ENCODE data around the gene PAK6.

The PAK6 gene

DNA sequence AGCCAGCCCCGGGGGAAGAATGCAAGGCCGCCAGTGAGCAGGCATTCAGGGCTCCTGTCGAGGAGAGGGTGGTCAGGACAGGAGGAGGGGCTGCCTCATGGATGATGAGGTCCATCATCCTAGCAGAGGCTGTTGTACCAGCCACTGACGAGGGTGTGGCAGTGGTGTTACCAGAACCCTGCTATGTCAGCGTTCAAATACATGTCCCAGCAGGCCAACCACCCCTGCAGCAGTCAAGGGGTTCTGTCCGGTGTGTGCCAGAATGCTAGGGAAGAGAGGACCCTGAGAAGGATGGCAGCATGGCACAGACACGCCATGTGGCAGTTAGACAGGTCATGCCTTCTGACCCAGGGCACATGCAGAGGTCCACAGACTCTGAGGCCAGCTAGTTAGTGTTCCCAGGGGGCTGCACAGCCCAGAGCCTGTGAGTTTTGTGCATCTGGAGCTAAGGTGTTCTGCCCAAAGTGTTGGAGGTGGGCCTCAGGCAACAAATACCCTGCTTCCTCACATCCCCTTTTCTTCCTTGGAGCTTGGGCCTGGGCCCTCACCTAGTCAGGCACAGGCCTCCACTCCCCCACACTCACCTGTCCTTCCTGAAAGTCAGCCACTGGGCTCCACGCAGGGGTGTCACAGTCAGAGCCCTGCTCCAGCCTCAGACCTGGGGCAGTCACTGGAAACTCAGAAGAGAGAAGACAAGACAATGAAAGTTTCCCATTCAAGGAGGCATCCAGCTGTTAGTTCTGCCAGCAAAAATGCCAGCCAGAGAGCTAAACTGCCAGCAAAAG lies 7.8 kb downstream of the PAK6 start:
- TF ChIP-seq, protein P1, sequence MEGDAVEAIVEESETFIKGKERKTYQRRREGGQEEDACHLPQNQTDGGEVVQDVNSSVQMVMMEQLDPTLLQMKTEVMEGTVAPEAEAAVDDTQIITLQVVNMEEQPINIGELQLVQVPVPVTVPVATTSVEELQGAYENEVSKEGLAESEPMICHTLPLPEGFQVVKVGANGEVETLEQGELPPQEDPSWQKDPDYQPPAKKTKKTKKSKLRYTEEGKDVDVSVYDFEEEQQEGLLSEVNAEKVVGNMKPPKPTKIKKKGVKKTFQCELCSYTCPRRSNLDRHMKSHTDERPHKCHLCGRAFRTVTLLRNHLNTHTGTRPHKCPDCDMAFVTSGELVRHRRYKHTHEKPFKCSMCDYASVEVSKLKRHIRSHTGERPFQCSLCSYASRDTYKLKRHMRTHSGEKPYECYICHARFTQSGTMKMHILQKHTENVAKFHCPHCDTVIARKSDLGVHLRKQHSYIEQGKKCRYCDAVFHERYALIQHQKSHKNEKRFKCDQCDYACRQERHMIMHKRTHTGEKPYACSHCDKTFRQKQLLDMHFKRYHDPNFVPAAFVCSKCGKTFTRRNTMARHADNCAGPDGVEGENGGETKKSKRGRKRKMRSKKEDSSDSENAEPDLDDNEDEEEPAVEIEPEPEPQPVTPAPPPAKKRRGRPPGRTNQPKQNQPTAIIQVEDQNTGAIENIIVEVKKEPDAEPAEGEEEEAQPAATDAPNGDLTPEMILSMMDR (IDR thresholded peaks at IDR 0.05; ENCODE audit: low read depth, low read length), result no peak
- no peak for DNase-seq (ENCODE audit: extremely low read depth, low read depth)

DNA sequence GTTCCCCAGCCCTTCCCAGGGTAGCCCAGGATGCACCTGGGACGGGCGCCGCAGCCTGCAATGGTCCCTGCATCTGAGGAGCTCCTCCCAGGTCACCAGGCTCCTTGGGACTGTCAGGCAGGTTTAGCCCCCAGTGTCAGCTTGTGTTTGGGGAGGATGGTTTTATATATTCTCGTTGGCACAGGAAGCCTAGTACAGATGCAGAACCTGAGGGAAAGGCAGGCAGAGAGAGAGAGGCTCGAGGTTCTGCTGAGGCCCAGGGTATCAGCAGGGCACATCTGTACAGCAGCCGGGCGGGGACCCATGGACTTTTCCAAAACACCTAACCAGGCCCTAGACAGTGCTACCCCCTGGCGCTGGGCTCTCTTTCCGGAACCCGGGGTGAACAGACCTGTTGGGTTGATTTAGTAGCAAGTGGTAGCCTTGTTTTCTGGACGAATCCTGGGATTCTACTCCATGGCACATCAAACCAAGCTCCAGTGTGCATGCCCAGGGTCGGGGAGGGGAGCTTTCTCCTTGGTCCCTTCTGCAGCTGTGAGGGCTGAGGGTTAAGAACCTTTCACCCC lies 8.6 kb downstream of the PAK6 start:
- no peak for DNase-seq (ENCODE audit: extremely low read depth, low read depth)
- TF ChIP-seq, protein P1 (IDR thresholded peaks at IDR 0.05; ENCODE audit: low read depth, low read length), result no peak

DNA sequence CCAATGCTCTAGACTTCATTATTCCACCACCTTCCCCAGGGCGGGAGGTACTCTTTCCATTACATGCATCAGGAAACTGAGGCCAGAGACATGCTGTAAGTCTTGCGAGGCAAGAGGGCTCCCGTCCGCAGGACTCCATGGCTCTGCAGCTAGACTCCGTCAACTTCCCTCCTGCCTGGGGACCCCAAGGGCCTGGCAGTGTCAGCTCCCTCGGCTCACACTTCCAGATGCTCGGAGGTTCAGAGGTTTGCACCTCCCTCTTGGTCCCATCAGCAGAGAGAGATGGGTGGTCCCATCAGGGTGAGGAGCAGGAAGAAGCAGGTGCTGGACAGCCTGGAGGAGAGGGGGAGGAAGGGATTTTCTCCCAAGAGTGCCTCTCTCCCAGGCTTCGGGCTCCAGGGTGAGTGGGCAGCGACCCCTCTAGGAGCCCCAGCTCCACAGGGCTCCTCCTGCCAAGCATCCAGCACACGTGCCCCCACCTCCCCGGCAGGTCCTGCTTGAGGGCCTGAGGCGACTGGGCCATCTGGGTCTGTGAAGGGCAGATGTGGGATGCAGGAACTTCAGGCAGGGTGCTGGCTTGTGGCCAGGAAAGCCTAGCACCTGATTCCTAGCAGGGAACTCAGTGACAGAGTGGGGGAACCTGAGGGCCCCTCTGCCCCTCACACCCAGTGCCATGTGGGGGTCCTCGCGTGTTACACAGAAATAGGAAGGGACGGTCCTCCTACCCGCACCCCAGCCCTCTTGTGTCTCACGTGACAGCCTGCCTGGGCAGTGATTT lies 9.3 kb downstream of the PAK6 start:
- TF ChIP-seq, protein P1 (IDR thresholded peaks at IDR 0.05; ENCODE audit: low read depth, low read length), result no peak
- DNase-seq (ENCODE audit: extremely low read depth, low read depth), result no peak

DNA sequence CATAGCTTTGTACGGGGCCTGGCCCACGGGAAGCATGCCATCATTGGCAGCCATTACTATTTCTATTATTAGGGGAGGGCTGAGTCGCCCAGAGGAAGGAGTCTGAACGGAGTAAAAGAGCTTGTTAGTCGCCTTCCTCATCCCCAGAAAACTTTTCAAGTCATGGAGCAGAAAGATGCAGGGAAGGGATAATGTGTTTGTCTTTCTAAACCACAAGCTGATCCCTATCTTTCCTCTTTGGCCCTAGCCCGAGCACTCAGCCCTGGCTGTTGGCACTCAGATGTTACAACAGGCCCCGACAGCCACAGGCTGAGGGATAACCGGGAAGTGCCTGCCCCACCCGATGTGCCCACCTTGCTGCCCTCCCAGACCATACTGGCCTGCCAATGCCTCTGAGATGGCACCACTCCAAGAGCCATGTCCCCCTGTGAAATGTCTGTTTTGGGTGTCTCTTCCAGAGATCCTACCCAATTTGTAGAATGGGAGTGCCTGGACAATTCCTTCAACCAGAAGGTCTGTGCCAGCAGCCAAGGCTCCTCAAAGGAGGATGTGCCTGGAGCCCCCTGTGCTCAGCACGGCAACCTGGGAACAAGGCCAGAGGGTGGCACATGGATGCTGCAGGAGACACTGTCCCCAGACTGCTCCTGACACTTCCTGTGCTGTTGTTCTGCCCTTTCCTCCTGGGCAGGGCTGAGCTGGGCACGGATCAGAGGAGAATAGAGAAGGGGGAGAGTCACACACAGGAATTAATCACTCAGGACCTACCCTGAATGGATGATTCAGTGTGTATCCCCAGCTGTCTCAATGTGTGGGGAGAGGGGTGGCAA lies 10.8 kb downstream of the PAK6 start:
- DNase-seq (ENCODE audit: extremely low read depth, low read depth), result no peak
- TF ChIP-seq, protein P1 (IDR thresholded peaks at IDR 0.05; ENCODE audit: low read depth, low read length), result no peak

DNA sequence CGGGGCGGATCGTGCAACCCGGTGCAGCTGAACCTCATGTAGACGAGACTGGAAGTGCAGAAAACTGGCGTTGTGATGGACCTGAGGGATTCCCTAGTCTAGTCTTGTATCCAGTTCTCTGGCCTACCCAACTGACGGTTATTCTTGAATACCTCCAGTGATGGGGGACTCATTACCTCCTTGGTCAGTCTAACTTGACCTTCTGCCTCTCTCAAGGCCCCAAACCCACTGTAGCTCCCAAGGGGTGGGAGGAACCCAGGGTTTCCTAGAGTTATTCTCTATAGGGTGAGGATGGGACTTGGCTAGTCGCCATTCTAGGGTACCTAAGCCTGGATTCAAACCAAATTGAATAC lies 11.4 kb downstream of the PAK6 start:
- no peak for DNase-seq (ENCODE audit: extremely low read depth, low read depth)
- TF ChIP-seq, protein P1 (IDR thresholded peaks at IDR 0.05; ENCODE audit: low read depth, low read length), result no peak

DNA sequence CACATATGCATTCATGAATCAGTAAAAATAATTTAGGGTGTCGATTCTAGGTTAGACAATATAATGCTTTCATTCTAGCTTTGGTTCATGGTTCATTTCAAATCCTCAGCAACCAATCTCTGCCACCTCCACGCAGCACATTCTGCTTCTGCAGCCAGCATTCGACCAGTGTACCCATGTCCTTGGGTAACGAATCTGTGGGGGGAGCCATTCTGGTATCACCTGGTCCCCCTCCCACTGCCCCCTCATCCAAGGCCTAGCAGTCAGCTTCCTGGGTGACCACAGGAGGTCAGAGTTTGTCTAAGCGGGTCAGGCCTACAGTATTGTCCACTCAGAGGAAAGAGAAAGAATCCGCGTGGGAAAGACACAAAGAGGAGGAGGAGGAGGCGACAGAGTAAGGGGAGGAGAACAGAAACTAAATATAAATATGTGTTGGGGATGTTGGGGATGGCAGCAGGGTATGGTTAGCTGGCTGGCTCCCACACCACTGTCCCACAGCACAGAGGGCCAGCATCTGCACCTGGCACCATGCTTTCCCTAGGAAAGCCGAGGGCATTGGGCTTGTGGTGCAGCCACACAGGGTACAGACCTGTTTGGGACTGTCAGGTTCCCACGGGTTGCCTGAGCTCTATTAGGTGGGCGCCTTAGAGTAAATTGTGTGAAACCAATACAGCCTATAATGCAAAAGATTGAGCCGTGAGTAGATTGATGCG lies 12.1 kb downstream of the PAK6 start:
- DNase-seq (ENCODE audit: extremely low read depth, low read depth), result no peak
- TF ChIP-seq, protein P1 (IDR thresholded peaks at IDR 0.05; ENCODE audit: low read depth, low read length), result no peak
